DMS153 treated with DMSO at 0.1 percent for 48 hours (cell line): ENCODE results near the gene MAEA.
A peak's percentile ranks its signal among the peaks of the same experiment; 100 is the strongest.

Source experiments
- DNase-seq: peaks from one replicate; lab custom pipeline; 2025; ENCODE audit not compliant: unreplicated experiment; lab: John Stamatoyannopoulos, UW

Gene MAEA

GRCh38 chr4:1289207-1290164 is at the start of gene MAEA:
TSS of gene MAEA (plus strand) at chr4:1289891. CDS start at chr4:1289914, 23 bp downstream.
- peak; percentile 72 for DNase-seq

- DNase-seq: no peak
Measured at GRCh38 chr4:1239950-1240307, 49.8 kb upstream of the MAEA start.

GRCh38 chr4:1240721-1241465 is 48.8 kb upstream of the MAEA start:
- no peak for DNase-seq

- DNase-seq: no peak
Measured at GRCh38 chr4:1241466-1241935, 48.2 kb upstream of the MAEA start.

GRCh38 chr4:1241936-1242505 is 47.7 kb upstream of the MAEA start:
- DNase-seq: no peak

- no peak for DNase-seq
Measured at GRCh38 chr4:1242506-1243450, 46.9 kb upstream of the MAEA start.

GRCh38 chr4:1243451-1244080 is 46.1 kb upstream of the MAEA start:
- no peak for DNase-seq

GRCh38 chr4:1244081-1244977 is 45.4 kb upstream of the MAEA start:
- no peak for DNase-seq

GRCh38 chr4:1244978-1245471 is 44.7 kb upstream of the MAEA start:
- DNase-seq: no peak

- DNase-seq: no peak
Measured at GRCh38 chr4:1245481-1246051, 44.1 kb upstream of the MAEA start.

GRCh38 chr4:1246111-1246881 is 43.4 kb upstream of the MAEA start:
- no peak for DNase-seq

GRCh38 chr4:1246901-1247863 is 42.5 kb upstream of the MAEA start:
- DNase-seq: no peak

GRCh38 chr4:1247864-1248244 is 41.8 kb upstream of the MAEA start:
- DNase-seq: no peak

GRCh38 chr4:1248245-1249147 is 41.2 kb upstream of the MAEA start, which contains the start of gene CTBP1:
TSS of gene CTBP1 (minus strand) at chr4:1249130. CDS start at chr4:1241331, 7,799 bp downstream.
- DNase-seq: peak; percentile 17

- peak; percentile 1 for DNase-seq
Measured at GRCh38 chr4:1249148-1249730, 40.5 kb upstream of the MAEA start.
